Measurements from ENCODE around the gene ARRDC1.
"Not testable (repeated sequence)": the region's sequence is repeated elsewhere in the genome, so short reads cannot be mapped to it uniquely, and the experiment has no call there.

The ARRDC1 gene

DNA sequence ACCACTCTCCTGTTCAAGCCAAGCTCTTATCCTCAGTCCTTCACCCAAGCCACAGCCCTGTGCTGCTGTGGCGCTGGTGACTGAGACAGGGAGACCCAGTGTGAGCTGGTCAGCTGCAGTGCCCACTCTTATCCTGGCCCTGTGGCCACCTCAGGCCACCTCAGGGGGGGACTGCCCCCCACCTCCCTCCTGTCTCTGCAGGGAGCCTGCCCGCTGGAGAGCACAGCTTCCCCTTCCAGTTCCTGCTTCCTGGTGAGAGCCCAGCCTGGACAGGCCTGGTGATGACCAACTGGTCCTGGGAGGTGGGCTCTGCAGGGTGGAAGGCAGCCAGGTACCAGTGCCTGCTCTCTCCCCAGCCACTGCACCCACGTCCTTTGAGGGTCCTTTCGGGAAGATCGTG is 7.8 kb downstream of the ARRDC1 start:
- no peak for DNase-seq (ENCODE audit: low spot score)

- no peak for DNase-seq (ENCODE audit: low spot score)
These were observed 8.4 kb downstream of the ARRDC1 start for GRCh38 chr9:137613738-137614523.

- no peak for DNase-seq (ENCODE audit: low spot score)
These were observed 9.3 kb downstream of the ARRDC1 start for GRCh38 chr9:137614631-137615386.

DNA sequence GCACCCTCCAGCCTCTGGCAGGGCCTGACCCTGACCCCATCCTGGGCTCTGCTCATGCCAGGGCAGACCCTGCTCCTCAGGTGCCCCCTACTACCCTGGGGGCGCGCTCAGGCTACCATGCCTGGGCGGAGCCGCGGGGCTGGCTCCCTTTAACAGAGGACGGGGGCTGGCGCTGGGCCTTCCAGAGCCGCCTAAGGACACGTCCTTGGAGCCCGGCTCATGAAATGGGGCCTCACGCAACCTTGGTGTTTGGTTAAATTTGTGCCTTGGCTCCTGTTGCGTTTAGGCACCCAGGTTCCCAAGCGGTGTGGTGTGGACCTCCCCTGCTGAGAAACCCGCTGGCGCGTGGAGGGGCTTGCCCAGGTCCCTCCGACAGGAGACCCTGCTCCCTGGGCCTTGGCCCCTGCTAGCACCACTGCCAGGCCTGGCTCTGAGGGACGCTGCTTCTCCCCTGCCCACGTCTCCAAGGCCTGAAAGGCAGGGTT is 9.9 kb downstream of the ARRDC1 start:
- no peak for DNase-seq (ENCODE audit: low spot score)

- DNase-seq (ENCODE audit: low spot score), result peak; percentile 89
These were observed 12.9 kb downstream of the ARRDC1 start, which contains the start of gene EHMT1 for GRCh38 chr9:137618105-137619067. TSS of gene EHMT1 (plus strand) at chr9:137619005. CDS start at chr9:137619029, 24 bp downstream.

DNA sequence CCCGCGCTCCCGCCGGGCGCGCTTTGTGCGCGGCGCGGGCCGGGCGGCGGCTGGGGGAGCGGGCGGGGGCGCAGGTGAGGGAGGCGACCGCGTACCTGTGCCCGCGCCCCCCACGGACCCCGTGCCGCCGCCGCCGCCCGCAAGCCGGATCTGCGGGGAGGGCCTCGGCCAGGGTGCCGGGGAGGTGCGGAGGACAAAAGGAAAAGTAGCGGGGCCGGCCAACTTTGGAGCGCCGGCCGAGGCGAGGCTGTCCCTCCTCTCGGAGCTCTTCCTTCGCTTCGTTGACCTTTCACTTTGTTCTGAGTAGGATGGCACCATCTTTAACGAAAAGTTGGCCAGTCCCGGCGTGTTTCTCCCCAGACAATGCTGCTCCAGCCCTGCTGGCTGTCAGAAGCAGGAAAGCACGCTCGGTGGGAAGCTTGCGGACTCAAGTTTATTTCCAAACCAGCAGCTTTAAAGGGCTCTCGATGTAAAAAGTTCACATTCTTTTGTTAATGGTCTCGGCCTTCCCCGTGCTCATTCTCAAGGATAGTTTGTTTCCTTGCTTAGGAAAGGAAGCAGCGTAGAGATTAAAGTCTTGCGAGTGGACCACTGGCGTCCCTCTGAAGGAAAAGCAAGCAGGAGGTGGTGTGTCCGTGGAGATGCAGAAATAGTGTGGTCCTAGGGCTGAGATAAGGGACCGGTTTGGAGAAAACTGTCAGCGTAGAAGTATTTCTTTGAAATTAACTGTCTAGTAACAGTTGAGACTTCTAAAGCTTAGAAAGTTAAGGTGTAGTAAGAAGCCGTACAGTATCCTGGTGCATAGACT is 14.0 kb downstream of the ARRDC1 start:
- peak; percentile 22 for DNase-seq (ENCODE audit: low spot score)

DNA sequence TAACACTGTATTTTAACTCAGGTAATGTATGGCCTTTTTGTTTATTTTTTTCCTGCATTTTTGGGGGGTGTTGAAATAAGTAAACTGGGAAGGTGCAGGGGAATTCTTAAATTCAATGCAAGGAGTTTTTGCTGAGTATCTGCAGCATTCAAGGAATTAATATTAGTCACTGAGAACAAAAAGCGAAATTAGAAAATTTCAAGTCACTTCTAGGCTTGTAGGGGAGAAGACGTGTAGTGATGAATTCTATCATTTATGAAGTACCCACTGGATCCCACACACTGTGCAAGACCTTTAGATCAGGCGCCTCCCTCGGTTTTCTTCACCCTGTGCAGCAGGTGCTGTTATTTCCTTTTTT is 14.5 kb downstream of the ARRDC1 start:
- DNase-seq (ENCODE audit: low spot score), result no peak

DNA sequence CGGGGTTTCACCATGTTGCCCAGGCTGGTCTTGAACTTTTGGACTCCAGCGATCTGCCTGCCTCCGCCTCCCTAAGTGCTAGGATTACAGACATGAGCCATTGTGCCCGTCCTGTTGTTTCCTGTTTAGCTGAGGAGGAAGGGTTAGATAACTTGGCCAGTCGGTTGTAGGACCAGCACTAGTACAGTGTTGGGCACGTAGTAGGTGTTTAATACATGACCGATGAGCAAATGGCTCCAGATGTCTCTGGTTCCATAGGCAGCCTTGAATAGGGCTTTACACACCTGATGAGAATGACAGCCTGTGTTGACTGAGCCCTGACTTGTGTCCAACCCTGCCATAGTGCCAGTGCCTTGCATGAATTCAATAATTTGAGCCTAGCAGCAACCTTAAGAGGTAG is 15.1 kb downstream of the ARRDC1 start:
- DNase-seq (ENCODE audit: low spot score), result no peak

GRCh38 chr9:137621131-137621757 is 15.8 kb downstream of the ARRDC1 start:
- DNase-seq (ENCODE audit: low spot score), result no peak

DNA sequence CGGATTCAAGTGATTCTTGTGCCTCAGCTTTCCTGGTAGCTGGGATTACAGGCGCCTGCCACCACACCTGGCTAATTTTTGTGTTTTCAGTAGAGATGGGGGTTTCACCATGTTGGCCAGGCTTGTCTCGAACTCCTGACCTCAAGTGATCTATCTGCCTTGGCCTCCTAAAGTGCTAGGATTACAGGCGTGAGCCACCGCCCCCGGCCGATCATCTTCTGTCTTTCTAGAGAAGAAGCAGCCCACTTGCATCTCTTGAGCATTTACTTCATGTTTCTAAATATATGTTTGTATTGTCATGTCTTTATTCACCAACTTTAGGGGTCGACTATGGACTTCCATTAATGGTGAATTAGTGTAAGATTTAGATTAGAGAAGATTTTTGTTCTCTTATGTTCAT is 16.7 kb downstream of the ARRDC1 start:
- not testable (repeated sequence) for DNase-seq (ENCODE audit: low spot score)

- DNase-seq (ENCODE audit: low spot score), result no peak
These were observed 21.0 kb downstream of the ARRDC1 start for GRCh38 chr9:137626464-137626863.

DNA sequence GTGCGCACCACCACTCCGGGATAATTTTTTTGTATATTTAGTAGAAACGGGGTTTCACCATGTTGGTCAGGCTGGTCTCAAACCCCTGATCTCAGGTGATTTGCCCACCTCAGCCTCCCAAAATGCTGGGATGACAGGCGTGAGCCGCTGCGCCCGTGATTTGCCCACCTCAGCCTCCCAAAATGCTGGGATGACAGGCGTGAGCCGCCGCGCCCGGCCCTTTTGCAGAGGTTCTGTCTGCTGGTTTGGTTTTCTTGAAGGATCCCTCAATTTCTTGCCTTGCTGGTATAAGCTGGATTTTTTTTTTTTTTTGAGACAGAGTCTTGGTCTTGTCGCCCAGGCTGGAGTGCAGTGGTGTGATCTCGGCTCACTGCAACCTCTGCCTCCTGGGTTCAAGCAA is 21.9 kb downstream of the ARRDC1 start:
- DNase-seq (ENCODE audit: low spot score), result not testable (repeated sequence)

- no peak for DNase-seq (ENCODE audit: low spot score)
These were observed 24.6 kb downstream of the ARRDC1 start for GRCh38 chr9:137630126-137630525.

DNA sequence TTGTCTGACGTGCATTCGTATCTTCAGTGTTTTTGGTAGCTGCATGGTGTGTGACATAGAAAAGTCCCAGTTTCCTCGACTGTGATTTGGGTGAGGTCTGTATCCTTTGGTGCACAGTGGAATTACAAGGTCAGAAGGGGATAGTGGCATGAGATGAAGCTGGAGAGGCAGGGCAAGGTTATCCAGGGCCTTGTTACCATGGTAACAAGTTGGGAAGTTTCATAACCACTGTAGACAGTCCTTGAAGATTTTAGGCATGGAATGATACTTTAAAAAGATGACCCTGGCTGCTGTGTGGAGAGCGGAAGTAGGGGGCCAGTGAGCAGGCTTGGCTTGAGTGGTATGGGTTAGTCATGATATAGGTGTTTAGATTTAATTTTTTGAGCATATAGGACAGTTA is 25.2 kb downstream of the ARRDC1 start:
- no peak for DNase-seq (ENCODE audit: low spot score)

GRCh38 chr9:137631345-137632229 is 26.1 kb downstream of the ARRDC1 start:
- no peak for DNase-seq (ENCODE audit: low spot score)

DNA sequence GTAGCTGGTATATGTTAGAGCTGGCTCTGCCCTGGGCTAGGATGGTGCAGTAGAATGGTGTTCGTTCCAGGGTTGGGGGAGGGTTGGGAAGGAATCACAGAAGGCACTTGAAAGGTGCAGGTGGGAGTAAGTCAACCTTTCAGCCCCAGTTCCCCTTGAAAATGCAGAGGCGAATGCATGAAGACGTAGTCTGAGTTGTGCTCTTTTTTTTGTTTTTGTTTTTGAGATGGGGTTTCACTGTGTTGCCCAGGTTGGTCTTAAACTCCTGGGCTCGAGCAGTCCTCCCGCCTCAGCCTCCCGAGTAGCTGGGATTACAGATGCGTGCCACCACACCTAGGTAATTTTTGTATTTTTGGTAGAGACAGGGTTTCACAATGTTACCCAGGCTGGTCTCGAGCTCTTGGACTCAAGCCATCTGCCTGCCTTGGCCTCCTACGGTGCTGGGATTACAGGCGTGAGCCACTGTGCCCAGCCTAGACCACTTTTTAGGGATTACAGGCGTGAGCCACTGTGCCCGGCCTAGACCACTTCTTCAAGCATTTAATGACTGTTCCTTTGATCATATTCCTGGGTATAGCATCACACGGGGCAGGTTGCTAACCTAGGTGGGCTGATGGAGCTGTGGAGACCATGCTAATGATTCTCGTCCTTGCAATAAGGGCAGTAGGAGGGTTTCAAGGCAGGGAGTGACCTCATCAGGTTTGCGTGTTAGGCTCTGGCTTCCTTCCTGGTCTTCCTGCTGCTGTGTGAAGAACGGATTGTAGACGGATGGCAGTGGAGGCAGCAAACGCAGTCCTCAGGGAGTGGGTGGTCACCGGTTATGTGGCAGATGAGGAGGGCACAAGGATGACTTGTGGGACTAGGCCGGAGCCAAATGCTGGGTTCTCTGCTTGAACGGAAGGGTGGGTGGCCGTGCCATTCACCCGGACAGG is 27.0 kb downstream of the ARRDC1 start:
- no peak for DNase-seq (ENCODE audit: low spot score)

- DNase-seq (ENCODE audit: low spot score), result no peak
These were observed 28.5 kb downstream of the ARRDC1 start for GRCh38 chr9:137634016-137634415.

GRCh38 chr9:137638680-137639079 is 33.2 kb downstream of the ARRDC1 start:
- DNase-seq (ENCODE audit: low spot score), result no peak

All from CD4-positive, alpha-beta T cell treated with Interleukin-2 at 100 ng/mL for 4 hours (primary cell).